Esophagus (tissue), 2 donors: Measurements from ENCODE around the gene PIEZO2. TPM values are rescaled to one million over a fixed set of nuclear protein-coding genes. Genes with fewer than 3 reads are reported as not detected.

Source experiments
- H3K27ac ChIP-seq, 2 donors: one replicate each; pipeline ENCODE4 v1.5.1; 2013; ENCODE audit warnings: low read depth in 2 of 2, mild to moderate bottlenecking in 2 of 2, inconsistent platforms in 1 of 2, low read length in 1 of 2, moderate library complexity in 1 of 2
- H3K27me3 ChIP-seq, 2 donors: one replicate each; pipeline ENCODE4 v1.6.1; 2013; ENCODE audit warnings: low read length in 2 of 2, control low read depth in 1 of 2, mild to moderate bottlenecking in 1 of 2; ENCODE audit not compliant: insufficient read depth in 2 of 2, control insufficient read depth in 1 of 2
- H3K36me3 ChIP-seq, 2 donors: one replicate each; pipeline ENCODE4 v1.6.1; 2013; ENCODE audit warnings: low read length in 1 of 2; ENCODE audit not compliant: control insufficient read depth in 2 of 2, insufficient read depth in 2 of 2
- H3K4me1 ChIP-seq, 2 donors: one replicate each; pipeline ENCODE4 v1.6.1; 2013; ENCODE audit warnings: low read length in 1 of 2; ENCODE audit not compliant: control insufficient read depth in 2 of 2, insufficient read depth in 2 of 2
- H3K4me3 ChIP-seq, 2 donors: one replicate each; pipeline ENCODE4 v1.5.1; 2013; ENCODE audit warnings: low read length in 2 of 2, mild to moderate bottlenecking in 2 of 2, low read depth in 1 of 2, moderate library complexity in 1 of 2
- H3K9me3 ChIP-seq, 2 donors: one replicate each; pipeline ENCODE4 v1.6.1; 2013; ENCODE audit warnings: mild to moderate bottlenecking in 2 of 2, low read depth in 1 of 2, low read length in 1 of 2, moderate library complexity in 1 of 2; ENCODE audit not compliant: control insufficient read depth in 2 of 2, insufficient read depth in 1 of 2
- WGBS, 2 donors: extraction: QIAGEN DNeasy Blood & Tissue Kit; methylation state at CpG; one replicate each; pipeline ENCODE4 v1.1.7; 2013; 5-methylcytosine and 5-hydroxymethylcytosine counted together
- polyA plus RNA-seq, 2 donors: library from polyadenylated mRNA; stranded (reverse); fragments of 200-250 nt; gene quantifications; one replicate each; pipeline ENCODE4 v1.2.3, GENCODE V29; 2013
- donor health status: healthy with polysubstance abuse.
- donor health status: Bipolar disorder and iron deficiency.

The PIEZO2 gene
- polyA plus RNA-seq, 2 donors, result 0.37 to 0.66 TPM

GRCh38 chr18:11009147-11009546 lies 140.2 kb downstream of the PIEZO2 start:
- no peaks in the 10 kb centered on the region for H3K36me3 ChIP-seq
- no peak overlapping the region for H3K4me3 ChIP-seq
- WGBS, 2 donors, result 87 to 88% methylated on average over 6 of the region's 6 CpGs
- H3K27ac ChIP-seq, result no peak overlapping the region
- peaks cover 0 to 3% of the 10 kb centered on the region in 2 donors for H3K4me1 ChIP-seq
- H3K9me3 ChIP-seq, result no peaks in the 10 kb centered on the region
- no peaks in the 10 kb centered on the region for H3K27me3 ChIP-seq

GRCh38 chr18:11008505-11008904 lies 140.9 kb downstream of the PIEZO2 start:
- Histone ChIP-seq H3K27me3 (no peaks in the 10 kb centered on the region), H3K36me3 (no peaks in the 10 kb centered on the region), H3K27ac (peak overlapping the region in 1 of 2 donors; percentile 35), H3K4me1 (peaks cover 0 to 3% of the 10 kb centered on the region in 2 donors), H3K9me3 (no peaks in the 10 kb centered on the region), H3K4me3 (no peak overlapping the region)
- WGBS, 2 donors, result 70 to 88% methylated on average over 3 of the region's 3 CpGs

- H3K9me3 ChIP-seq, result no peaks in the 10 kb centered on the region
- no peaks in the 10 kb centered on the region for H3K36me3 ChIP-seq
- H3K27ac ChIP-seq, result peak overlapping the region; percentile 38 to 66
- H3K4me3 ChIP-seq, result no peak overlapping the region
- peaks cover 0 to 3% of the 10 kb centered on the region in 2 donors for H3K4me1 ChIP-seq
- H3K27me3 ChIP-seq, result no peaks in the 10 kb centered on the region
- WGBS, 2 donors, result 41 to 46% methylated on average over 5 of the region's 5 CpGs
These were observed 143.8 kb downstream of the PIEZO2 start for GRCh38 chr18:11005528-11005927.

- H3K4me3 ChIP-seq, result no peak overlapping the region
- H3K9me3 ChIP-seq, result no peaks in the 10 kb centered on the region
- H3K4me1 ChIP-seq, result peaks cover 0 to 3% of the 10 kb centered on the region in 2 donors
- H3K36me3 ChIP-seq, result no peaks in the 10 kb centered on the region
- H3K27me3 ChIP-seq, result no peaks in the 10 kb centered on the region
- no peak overlapping the region for H3K27ac ChIP-seq
These were observed 144.4 kb downstream of the PIEZO2 start for GRCh38 chr18:11004951-11005350.

GRCh38 chr18:11004294-11004693 lies 145.1 kb downstream of the PIEZO2 start:
- WGBS, 2 donors, result 46 to 55% methylated on average over 4 of the region's 4 CpGs
- Histone ChIP-seq H3K36me3 (no peaks in the 10 kb centered on the region), H3K27me3 (no peaks in the 10 kb centered on the region), H3K9me3 (no peaks in the 10 kb centered on the region), H3K4me1 (peaks cover 0 to 3% of the 10 kb centered on the region in 2 donors), H3K27ac (no peak overlapping the region), H3K4me3 (no peak overlapping the region)

GRCh38 chr18:11002796-11003195 lies 146.6 kb downstream of the PIEZO2 start:
- H3K36me3 ChIP-seq, result no peaks in the 10 kb centered on the region
- H3K27ac ChIP-seq, result no peak overlapping the region
- no peaks in the 10 kb centered on the region for H3K9me3 ChIP-seq
- 72 to 85% methylated on average over 4 of the region's 4 CpGs for WGBS, 2 donors
- H3K4me1 ChIP-seq, result peaks cover 0 to 3% of the 10 kb centered on the region in 2 donors
- no peaks in the 10 kb centered on the region for H3K27me3 ChIP-seq
- H3K4me3 ChIP-seq, result no peak overlapping the region

GRCh38 chr18:11002277-11002676 lies 147.1 kb downstream of the PIEZO2 start:
- H3K27ac ChIP-seq, result no peak overlapping the region
- H3K9me3 ChIP-seq, result no peaks in the 10 kb centered on the region
- no peaks in the 10 kb centered on the region for H3K27me3 ChIP-seq
- H3K4me1 ChIP-seq, result peaks cover 0 to 3% of the 10 kb centered on the region in 2 donors
- WGBS, 2 donors, result 92 to 95% methylated on average over 1 of the region's 1 CpG
- H3K36me3 ChIP-seq, result no peaks in the 10 kb centered on the region
- no peak overlapping the region for H3K4me3 ChIP-seq

GRCh38 chr18:11000071-11000470 lies 149.3 kb downstream of the PIEZO2 start:
- Histone ChIP-seq H3K4me3 (no peak overlapping the region), H3K36me3 (no peaks in the 10 kb centered on the region), H3K27me3 (no peaks in the 10 kb centered on the region), H3K27ac (no peak overlapping the region), H3K4me1 (no peaks in the 10 kb centered on the region), H3K9me3 (no peaks in the 10 kb centered on the region)
- 82 to 85% methylated on average over 3 of the region's 3 CpGs for WGBS, 2 donors

- H3K9me3 ChIP-seq, result no peaks in the 10 kb centered on the region
- H3K4me1 ChIP-seq, result no peaks in the 10 kb centered on the region
- no peak overlapping the region for H3K27ac ChIP-seq
- H3K36me3 ChIP-seq, result no peaks in the 10 kb centered on the region
- H3K27me3 ChIP-seq, result no peaks in the 10 kb centered on the region
- no peak overlapping the region for H3K4me3 ChIP-seq
- 44 to 57% methylated on average over 1 of the region's 1 CpG for WGBS, 2 donors
These were observed 151.5 kb downstream of the PIEZO2 start for GRCh38 chr18:10997885-10998284.

GRCh38 chr18:10995550-10995949 lies 153.8 kb downstream of the PIEZO2 start:
- WGBS, 2 donors, result 62 to 67% methylated on average over 1 of the region's 1 CpG
- no peaks in the 10 kb centered on the region for H3K36me3 ChIP-seq
- H3K27ac ChIP-seq, result peak overlapping the region in 1 of 2 donors; percentile 21
- H3K9me3 ChIP-seq, result no peaks in the 10 kb centered on the region
- H3K27me3 ChIP-seq, result no peaks in the 10 kb centered on the region
- no peaks in the 10 kb centered on the region for H3K4me1 ChIP-seq
- no peak overlapping the region for H3K4me3 ChIP-seq
